ENCODE data around the gene RAPGEF4.

The RAPGEF4 gene

DNA sequence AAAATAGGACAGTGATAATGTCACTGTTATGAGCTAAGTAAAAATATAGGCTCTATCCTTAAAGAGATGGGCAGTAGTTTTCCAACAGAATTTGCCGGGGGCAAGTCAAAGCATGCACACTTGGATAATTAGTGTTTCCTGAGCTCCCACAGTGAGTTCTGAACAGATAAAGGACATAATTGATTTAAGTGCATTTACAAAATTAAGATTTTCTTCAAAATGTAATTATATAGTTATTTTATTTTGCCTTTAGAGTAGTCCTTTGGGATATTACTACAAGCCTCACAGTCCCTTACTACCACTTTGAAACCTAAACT, 107.6 kb downstream of the RAPGEF4 start:
- no peak for DNase-seq (ENCODE audit: low read depth)
- TF ChIP-seq, protein P1, sequence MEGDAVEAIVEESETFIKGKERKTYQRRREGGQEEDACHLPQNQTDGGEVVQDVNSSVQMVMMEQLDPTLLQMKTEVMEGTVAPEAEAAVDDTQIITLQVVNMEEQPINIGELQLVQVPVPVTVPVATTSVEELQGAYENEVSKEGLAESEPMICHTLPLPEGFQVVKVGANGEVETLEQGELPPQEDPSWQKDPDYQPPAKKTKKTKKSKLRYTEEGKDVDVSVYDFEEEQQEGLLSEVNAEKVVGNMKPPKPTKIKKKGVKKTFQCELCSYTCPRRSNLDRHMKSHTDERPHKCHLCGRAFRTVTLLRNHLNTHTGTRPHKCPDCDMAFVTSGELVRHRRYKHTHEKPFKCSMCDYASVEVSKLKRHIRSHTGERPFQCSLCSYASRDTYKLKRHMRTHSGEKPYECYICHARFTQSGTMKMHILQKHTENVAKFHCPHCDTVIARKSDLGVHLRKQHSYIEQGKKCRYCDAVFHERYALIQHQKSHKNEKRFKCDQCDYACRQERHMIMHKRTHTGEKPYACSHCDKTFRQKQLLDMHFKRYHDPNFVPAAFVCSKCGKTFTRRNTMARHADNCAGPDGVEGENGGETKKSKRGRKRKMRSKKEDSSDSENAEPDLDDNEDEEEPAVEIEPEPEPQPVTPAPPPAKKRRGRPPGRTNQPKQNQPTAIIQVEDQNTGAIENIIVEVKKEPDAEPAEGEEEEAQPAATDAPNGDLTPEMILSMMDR (IDR thresholded peaks at IDR 0.05; ENCODE audit: insufficient read depth, low read depth, low read length, missing control alignments), result no peak
- H3K4me3 ChIP-seq (ENCODE audit: low read depth, low read length), result no peak overlapping the region

DNA sequence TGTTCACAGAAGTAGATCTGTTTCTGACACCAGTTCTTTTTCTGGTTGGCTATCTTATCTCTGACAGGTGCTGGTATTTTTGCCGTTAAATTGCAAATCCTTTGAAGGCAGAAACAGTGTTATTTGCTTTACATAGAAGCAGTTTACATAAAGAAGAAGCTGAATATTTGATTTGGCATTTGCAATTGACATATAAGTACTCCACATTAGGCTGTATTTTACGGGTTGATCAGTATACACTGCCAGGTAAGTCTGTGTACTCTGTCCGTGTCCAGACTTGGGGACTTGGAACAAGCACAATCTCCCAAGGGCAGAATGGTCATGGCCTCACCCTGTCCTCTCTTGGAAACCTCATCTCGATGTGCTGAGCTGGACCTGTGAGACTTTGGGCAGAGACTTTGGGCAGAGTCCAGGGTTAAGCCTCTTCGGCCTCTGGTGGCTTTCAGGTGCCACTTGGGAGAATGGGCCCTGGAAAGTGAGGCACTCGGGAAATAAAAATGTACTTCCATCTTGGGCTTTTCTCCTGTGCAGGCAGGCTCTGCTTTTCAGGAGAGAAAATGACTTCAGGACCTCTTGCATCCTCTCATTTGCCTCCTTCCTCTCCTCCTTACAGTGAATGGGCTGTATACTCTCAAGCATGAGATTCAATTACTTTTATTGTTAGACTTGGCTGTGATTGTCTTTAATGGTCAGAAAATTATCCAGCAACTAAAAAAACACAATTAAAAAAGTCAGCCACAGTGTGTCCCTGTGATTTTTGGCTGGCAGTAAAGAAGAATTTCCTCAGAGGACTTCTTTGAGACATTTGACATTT, 108.5 kb downstream of the RAPGEF4 start:
- H3K4me3 ChIP-seq (ENCODE audit: low read depth, low read length), result no peak overlapping the region
- TF ChIP-seq, protein P1 (IDR thresholded peaks at IDR 0.05; ENCODE audit: insufficient read depth, low read depth, low read length, missing control alignments), result no peak
- DNase-seq (ENCODE audit: low read depth), result no peak

DNA sequence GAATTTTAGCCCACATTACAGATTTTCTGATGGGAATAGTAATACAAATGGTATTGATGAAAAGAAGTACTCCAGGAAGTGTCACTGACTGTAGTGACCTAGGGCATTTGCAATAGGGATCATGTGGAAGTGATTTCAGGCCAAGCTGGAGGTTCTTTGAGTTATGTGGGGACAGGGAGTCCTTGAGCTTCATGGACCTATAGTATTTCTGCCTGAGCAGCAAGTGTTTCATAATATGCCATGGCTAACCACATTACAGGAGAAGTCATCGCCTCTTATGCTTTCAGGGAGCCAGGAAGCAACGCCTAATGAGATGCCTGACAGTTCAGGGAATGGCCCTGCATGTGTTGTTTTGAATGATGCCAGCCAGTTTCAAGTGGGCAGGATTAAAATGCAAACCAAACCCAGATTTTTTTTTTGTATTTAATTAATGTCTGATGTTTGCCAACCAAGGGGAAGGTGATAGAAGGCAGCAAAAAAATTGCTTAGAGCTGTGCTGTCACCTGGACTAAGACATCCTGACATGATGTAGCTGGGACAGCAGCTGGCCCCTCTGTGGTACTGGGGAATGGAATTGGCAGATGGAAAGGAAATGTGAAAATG, 109.5 kb downstream of the RAPGEF4 start:
- no peak for DNase-seq (ENCODE audit: low read depth)
- no peak overlapping the region for H3K4me3 ChIP-seq (ENCODE audit: low read depth, low read length)
- TF ChIP-seq, protein P1 (IDR thresholded peaks at IDR 0.05; ENCODE audit: insufficient read depth, low read depth, low read length, missing control alignments), result no peak

DNA sequence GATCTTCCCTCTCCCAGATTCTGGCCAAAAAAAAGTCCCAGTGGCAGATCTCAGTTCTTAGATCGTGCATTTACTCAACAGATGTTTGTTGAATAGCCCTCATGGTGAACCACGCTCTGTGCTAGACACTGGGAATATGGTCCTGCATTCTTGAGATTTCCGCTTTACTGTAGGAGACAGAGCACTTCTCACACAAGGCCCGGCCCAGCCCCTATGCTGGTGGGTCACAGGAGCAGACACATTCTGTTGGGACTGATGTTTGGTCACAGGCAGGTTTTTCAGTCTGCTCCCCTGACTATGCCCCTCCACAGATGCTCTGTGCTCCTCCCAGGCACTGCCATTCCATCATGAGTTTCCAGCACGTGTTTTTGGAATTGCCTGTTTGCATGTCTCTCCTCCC, 110.9 kb downstream of the RAPGEF4 start:
- no peak overlapping the region for H3K4me3 ChIP-seq (ENCODE audit: low read depth, low read length)
- TF ChIP-seq, protein P1 (IDR thresholded peaks at IDR 0.05; ENCODE audit: insufficient read depth, low read depth, low read length, missing control alignments), result no peak
- no peak for DNase-seq (ENCODE audit: low read depth)

DNA sequence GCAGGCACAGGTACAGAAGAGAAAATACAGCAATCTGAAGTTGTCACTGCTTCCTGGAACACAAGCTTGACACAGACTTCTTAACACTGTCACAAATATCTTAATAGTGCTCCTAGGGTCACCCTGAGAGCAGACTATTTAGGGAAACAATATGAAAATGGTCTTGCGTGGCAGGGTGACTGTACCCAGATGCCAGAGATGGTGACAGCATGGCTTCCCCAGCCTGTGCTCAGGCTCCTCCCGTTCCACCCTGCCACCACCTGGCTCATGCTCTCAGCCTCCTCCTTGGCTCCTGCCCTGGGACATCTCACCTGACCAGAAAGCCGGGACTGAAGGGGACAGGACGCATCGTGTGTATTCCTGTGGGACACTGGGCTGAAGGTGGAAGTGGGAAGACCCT, 111.5 kb downstream of the RAPGEF4 start:
- no peak overlapping the region for H3K4me3 ChIP-seq (ENCODE audit: low read depth, low read length)
- DNase-seq (ENCODE audit: low read depth), result no peak
- TF ChIP-seq, protein P1 (IDR thresholded peaks at IDR 0.05; ENCODE audit: insufficient read depth, low read depth, low read length, missing control alignments), result no peak

DNA sequence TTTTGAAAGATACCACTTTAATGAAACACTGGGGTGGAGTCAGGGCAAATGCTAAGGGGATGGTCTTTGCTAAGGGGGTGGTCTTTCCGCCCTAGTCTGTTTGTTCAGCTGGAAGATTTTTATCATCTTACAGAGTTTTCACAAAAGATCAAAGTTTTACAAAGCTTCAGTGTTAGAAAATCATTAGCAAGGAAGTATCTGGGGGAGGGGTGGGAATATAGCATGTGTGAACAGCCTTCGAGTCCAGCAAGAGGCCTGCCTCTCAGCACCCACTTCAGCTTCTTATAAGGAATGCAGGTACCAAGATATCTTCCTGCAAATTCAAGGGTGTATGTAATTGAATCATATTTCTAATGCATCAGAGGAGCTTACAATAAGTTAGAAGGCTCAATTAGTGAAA, 112.9 kb downstream of the RAPGEF4 start:
- DNase-seq (ENCODE audit: low read depth), result no peak
- H3K4me3 ChIP-seq (ENCODE audit: low read depth, low read length), result no peak overlapping the region
- TF ChIP-seq, protein P1 (IDR thresholded peaks at IDR 0.05; ENCODE audit: insufficient read depth, low read depth, low read length, missing control alignments), result no peak
